Measurements from ENCODE around the gene PTPRM.
"Not testable (repeated sequence)": the region's sequence is repeated elsewhere in the genome, so short reads cannot be mapped to it uniquely, and the experiment has no call there.

Gene PTPRM

GRCh38 chr18:7957297-7957696 lies 390.2 kb downstream of the PTPRM start:
- no peak overlapping the region for H3K27ac ChIP-seq
- no peaks in the 10 kb centered on the region for H3K9me3 ChIP-seq
- no peak for TF ChIP-seq CTCF (IDR thresholded peaks at IDR 0.05)
- no peaks in the 10 kb centered on the region for H3K27me3 ChIP-seq
- H3K4me1 ChIP-seq (ENCODE audit: control insufficient read depth in 1 of 2, insufficient read depth in 1 of 2, low read depth in 1 of 2, low read length in 1 of 2) = no peaks in the 10 kb centered on the region
- H3K36me3 ChIP-seq = no peaks in the 10 kb centered on the region
- no peak overlapping the region for H3K4me3 ChIP-seq (ENCODE audit: low read depth in 1 of 2, low read length in 1 of 2)

- no peaks in the 10 kb centered on the region for H3K36me3 ChIP-seq
- no peaks in the 10 kb centered on the region for H3K9me3 ChIP-seq
- H3K27me3 ChIP-seq = no peaks in the 10 kb centered on the region
- no peak overlapping the region for H3K4me3 ChIP-seq (ENCODE audit: low read depth in 1 of 2, low read length in 1 of 2)
- no peaks in the 10 kb centered on the region for H3K4me1 ChIP-seq (ENCODE audit: control insufficient read depth in 1 of 2, insufficient read depth in 1 of 2, low read depth in 1 of 2, low read length in 1 of 2)
- H3K27ac ChIP-seq = no peak overlapping the region
- no peak for TF ChIP-seq CTCF (IDR thresholded peaks at IDR 0.05)
These were observed 391.2 kb downstream of the PTPRM start for GRCh38 chr18:7958081-7958896.

DNA sequence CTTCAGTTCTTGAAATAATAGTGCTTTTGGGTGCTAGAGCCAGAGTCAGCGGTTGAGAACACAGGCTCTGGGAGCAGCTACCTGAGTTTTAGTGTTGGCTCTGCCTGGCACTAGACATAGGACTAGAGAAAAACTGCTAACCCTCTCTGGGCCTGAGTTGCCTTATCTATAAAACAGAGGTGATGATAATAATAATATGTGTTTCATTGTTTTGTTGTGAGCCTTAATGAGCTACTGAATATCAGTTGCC lies 391.7 kb downstream of the PTPRM start:
- Histone ChIP-seq H3K4me1 (ENCODE audit: control insufficient read depth in 1 of 2, insufficient read depth in 1 of 2, low read depth in 1 of 2, low read length in 1 of 2) (no peaks in the 10 kb centered on the region), H3K27ac (no peak overlapping the region), H3K36me3 (no peaks in the 10 kb centered on the region), H3K9me3 (no peaks in the 10 kb centered on the region), H3K27me3 (no peaks in the 10 kb centered on the region), H3K4me3 (ENCODE audit: low read depth in 1 of 2, low read length in 1 of 2) (no peak overlapping the region)
- no peak for TF ChIP-seq CTCF (IDR thresholded peaks at IDR 0.05)

- H3K4me1 ChIP-seq (ENCODE audit: control insufficient read depth in 1 of 2, insufficient read depth in 1 of 2, low read depth in 1 of 2, low read length in 1 of 2); H3K36me3 ChIP-seq; H3K9me3 ChIP-seq; H3K27me3 ChIP-seq; H3K27ac ChIP-seq; H3K4me3 ChIP-seq (ENCODE audit: low read depth in 1 of 2, low read length in 1 of 2): not testable (repeated sequence)
These were observed 399.6 kb downstream of the PTPRM start for GRCh38 chr18:7966682-7967081.

GRCh38 chr18:7974200-7974874 lies 407.2 kb downstream of the PTPRM start:
- TF ChIP-seq CTCF (IDR thresholded peaks at IDR 0.05) = no peak
- H3K4me1 ChIP-seq (ENCODE audit: control insufficient read depth in 1 of 2, insufficient read depth in 1 of 2, low read depth in 1 of 2, low read length in 1 of 2) = no peaks in the 10 kb centered on the region
- H3K4me3 ChIP-seq (ENCODE audit: low read depth in 1 of 2, low read length in 1 of 2) = no peak overlapping the region
- H3K27ac ChIP-seq = no peak overlapping the region
- H3K27me3 ChIP-seq = no peaks in the 10 kb centered on the region
- no peaks in the 10 kb centered on the region for H3K36me3 ChIP-seq
- no peaks in the 10 kb centered on the region for H3K9me3 ChIP-seq

GRCh38 chr18:7977897-7978296 lies 410.8 kb downstream of the PTPRM start:
- Histone ChIP-seq H3K9me3 (no peaks in the 10 kb centered on the region), H3K27me3 (no peaks in the 10 kb centered on the region), H3K4me1 (ENCODE audit: control insufficient read depth in 1 of 2, insufficient read depth in 1 of 2, low read depth in 1 of 2, low read length in 1 of 2) (no peaks in the 10 kb centered on the region), H3K36me3 (no peaks in the 10 kb centered on the region), H3K27ac (no peak overlapping the region), H3K4me3 (ENCODE audit: low read depth in 1 of 2, low read length in 1 of 2) (no peak overlapping the region)
- no peak for TF ChIP-seq CTCF (IDR thresholded peaks at IDR 0.05)

Data from neutrophil (primary cell).